HepG2 (cell line): ENCODE measurements around the gene FGFR2. TPM values are rescaled to one million over a fixed set of nuclear protein-coding genes. Genes with fewer than 3 reads are reported as not detected.
A peak's percentile ranks its signal among the peaks of the same experiment; 100 is the strongest.

Experiments used
- ATAC-seq: fragments of 200-7000 bp; cut with Tn5 transposase; 3 replicates; pipeline ENCODE4 v1.9.1; 2020; ENCODE audit warnings: mild to moderate bottlenecking, moderate library complexity
- BruUV-seq: library from RNA; stranded (reverse); fragments of 400-500 nt; replicated peaks from 2 replicates; lab custom pipeline; 2021; lab: Mats Ljungman, UMichigan
- CTCF ChIA-PET: fragments of 300-600 bp; formaldehyde crosslinking; extraction: SDS; loops from one replicate; lab custom pipeline; 2021; ENCODE audit warnings: low total read pairs, inconsistent platforms, low intra/inter-chr PET ratio; lab: Yijun Ruan, JAX
- POLR2A ChIA-PET: fragments of 350-600 bp; sonication (Branson Sonifier 250); formaldehyde crosslinking; loops from one replicate; lab custom pipeline; 2020; ENCODE audit warnings: antibody characterized with exemption, inconsistent platforms; lab: Yijun Ruan, JAX
- DNase-seq: peaks from one replicate; pipeline ENCODE4 v3.0.0-alpha.2; 2015; ENCODE audit warnings: low spot score
- FAIRE-seq: peaks from 3 replicates; lab custom pipeline; 2011; peaks lifted over from hg19 to GRCh38; lab: Jason Lieb, UNC
- H2AFZ ChIP-seq: one replicate; pipeline ENCODE4 v1.6.1; 2011; ENCODE audit warnings: low read length, inconsistent platforms
- H3K27ac ChIP-seq: fragments of 300-600 bp; 3 replicates; pipeline ENCODE4 v1.8.0; 2011; ENCODE audit warnings: mixed run types, mild to moderate bottlenecking, mixed read lengths, low read length, inconsistent platforms; ENCODE audit not compliant: insufficient read depth; ENCODE audit errors: extremely low read length
- H3K27me3 ChIP-seq, 2 experiments: fragments of 200-600 bp in 1 of 2; 2 replicates in 1 of 2; 3 replicates in 1 of 2; pipeline versions ENCODE4 v1.6.0 to v1.8.0; 2011; ENCODE audit warnings: low read length in 2 of 2, mild to moderate bottlenecking in 2 of 2, moderate library complexity in 2 of 2, inconsistent platforms in 1 of 2; ENCODE audit not compliant: insufficient read depth in 2 of 2, control insufficient read depth in 1 of 2
- H3K36me3 ChIP-seq, 2 experiments: fragments of 200-600 bp in 1 of 2; replicated peaks in 1 of 2; 2 replicates in 1 of 2; 3 replicates in 1 of 2; pipeline versions ENCODE4 v1.5.1 to v1.8.0; 2011; ENCODE audit warnings: low read length in 2 of 2, inconsistent platforms in 1 of 2; ENCODE audit not compliant: insufficient read depth in 2 of 2, control insufficient read depth in 1 of 2
- H3K4me1 ChIP-seq: 2 replicates; pipeline ENCODE4 v1.5.1; 2012; ENCODE audit warnings: low read length, inconsistent platforms; ENCODE audit not compliant: insufficient read depth
- H3K4me2 ChIP-seq: 2 replicates; pipeline ENCODE4 v1.6.0; 2011; ENCODE audit warnings: low read depth, low read length, inconsistent platforms
- H3K4me3 ChIP-seq, 3 experiments: fragments of 200-600 bp in 1 of 3; sonication (generic), shearing (Covaris generic) in 1 of 3; replicated peaks in 1 of 3; 2 replicates each; pipeline ENCODE4 v1.5.1; 2011 to 2016; ENCODE audit warnings: low read length in 3 of 3, inconsistent platforms in 2 of 3, low read depth in 2 of 3, mild to moderate bottlenecking in 2 of 3, control low read depth in 1 of 3, mixed read lengths in 1 of 3; ENCODE audit not compliant: insufficient read depth in 1 of 3
- H3K79me2 ChIP-seq: one replicate; pipeline ENCODE4 v1.6.1; 2011; ENCODE audit warnings: low read length, inconsistent platforms; ENCODE audit not compliant: insufficient read depth
- H3K9ac ChIP-seq: 2 replicates; pipeline ENCODE4 v1.6.0; 2011; ENCODE audit warnings: mild to moderate bottlenecking, low read depth, low read length, inconsistent platforms; ENCODE audit not compliant: insufficient read depth
- H3K9me3 ChIP-seq: 2 replicates; pipeline ENCODE4 v1.5.1; 2012; ENCODE audit warnings: mild to moderate bottlenecking, low read length
- H4K20me1 ChIP-seq: 2 replicates; pipeline ENCODE4 v1.6.0; 2011; ENCODE audit warnings: inconsistent platforms, mild to moderate bottlenecking, low read length, moderate library complexity; ENCODE audit not compliant: insufficient read depth
- ZBTB7A ChIP-seq: sonication (generic); formaldehyde crosslinking; IDR thresholded peaks from 2 replicates; pipeline ENCODE4 v1.8.0; 2022; ENCODE audit warnings: mild to moderate bottlenecking, missing genetic modification reagents
- WGBS: methylation state at CpG from one replicate; pipeline ENCODE4 v1.1.6; 2017; ENCODE audit warnings: low lambda C conversion rate; 5-methylcytosine and 5-hydroxymethylcytosine counted together
- in situ Hi-C: cut with HindIII; loops from 2 replicates; pipeline ENCODE4 v1.10.0; 2017; ENCODE audit warnings: low pct_unique_long_range_greater_than_20kb; ENCODE audit not compliant: extremely low pct_ligation_motif_present
- intact Hi-C: fragments of 100-400 bp; cut with micrococcal nuclease; formaldehyde crosslinking; loops from one replicate; pipeline ENCODE4 v1.10.0; 2022; ENCODE audit not compliant: unreplicated experiment
- polyA plus RNA-seq, 8 experiments: library from polyadenylated mRNA; depleted of rRNA in 3 of 8; stranded (reverse) in 7 of 8; unstranded in 1 of 8; fragments of >200 nt; fragmentation: Illumina TruSeq in 4 of 8; extraction: Trizol in 4 of 8; gene quantifications; 2 replicates each; pipeline versions ENCODE4 v1.2.1 to v1.2.3, GENCODE V29; 2011 to 2016; ENCODE audit warnings: low read depth in 4 of 8, missing spikeins in 1 of 8, mixed read lengths in 1 of 8; ENCODE audit not compliant: insufficient read depth in 1 of 8
- total RNA-seq, 5 experiments: library from RNA; depleted of rRNA; stranded (reverse); fragments of >200 nt; fragmentation: Illumina TruSeq; extraction: Trizol; gene quantifications; 2 replicates each; pipeline ENCODE4 v1.2.3, GENCODE V29; 2016; ENCODE audit warnings: low read depth in 1 of 5
- TF ChIP-seq, protein P1 (sequence below): sonication (generic); formaldehyde crosslinking; IDR thresholded peaks from 2 replicates; pipeline ENCODE4 v1.5.1; 2020; ENCODE audit warnings: mild to moderate bottlenecking, missing genetic modification reagents, borderline replicate concordance

Gene FGFR2
- total and polyA plus RNA-seq, 2 of the 13 experiments (the other 11 are each of a cell fraction or from before 2014, with no cell fraction given), result 1.6 to 2.6 TPM

GRCh38 chr10:121543545-121543944 is 54.7 kb downstream of the FGFR2 start:
- no peak for DNase-seq
- ATAC-seq, result peak; percentile 79
- no TSS peak for BruUV-seq
- H3K4me2 ChIP-seq, result peak overlapping the region; percentile 66
- ChIA-PET CTCF (no interaction called here), POLR2A (no interaction called here)
- H4K20me1 ChIP-seq, result no peaks in the 10 kb centered on the region
- peak overlapping the region; percentile 37 for H3K27ac ChIP-seq
- no peak overlapping the region for H3K9ac ChIP-seq
- no peaks in the 10 kb centered on the region for H3K9me3 ChIP-seq
- no peaks in the 10 kb centered on the region for H3K36me3 ChIP-seq
- 0 out of 6 replicates have a peak overlapping the region, but pooled peaks of 1 of the 3 experiments have one; percentile 20 for H3K4me3 ChIP-seq
- FAIRE-seq, result no peak
- intact Hi-C loops, result no loop called here
- WGBS, result 11% methylated on average over 7 of the region's 7 CpGs
- no peaks in the 10 kb centered on the region for H3K27me3 ChIP-seq
- H3K79me2 ChIP-seq, result no peaks in the 10 kb centered on the region
- peaks cover 40% of the 10 kb centered on the region for H3K4me1 ChIP-seq
- no peak overlapping the region for H2AFZ ChIP-seq
- TF ChIP-seq, protein P1, sequence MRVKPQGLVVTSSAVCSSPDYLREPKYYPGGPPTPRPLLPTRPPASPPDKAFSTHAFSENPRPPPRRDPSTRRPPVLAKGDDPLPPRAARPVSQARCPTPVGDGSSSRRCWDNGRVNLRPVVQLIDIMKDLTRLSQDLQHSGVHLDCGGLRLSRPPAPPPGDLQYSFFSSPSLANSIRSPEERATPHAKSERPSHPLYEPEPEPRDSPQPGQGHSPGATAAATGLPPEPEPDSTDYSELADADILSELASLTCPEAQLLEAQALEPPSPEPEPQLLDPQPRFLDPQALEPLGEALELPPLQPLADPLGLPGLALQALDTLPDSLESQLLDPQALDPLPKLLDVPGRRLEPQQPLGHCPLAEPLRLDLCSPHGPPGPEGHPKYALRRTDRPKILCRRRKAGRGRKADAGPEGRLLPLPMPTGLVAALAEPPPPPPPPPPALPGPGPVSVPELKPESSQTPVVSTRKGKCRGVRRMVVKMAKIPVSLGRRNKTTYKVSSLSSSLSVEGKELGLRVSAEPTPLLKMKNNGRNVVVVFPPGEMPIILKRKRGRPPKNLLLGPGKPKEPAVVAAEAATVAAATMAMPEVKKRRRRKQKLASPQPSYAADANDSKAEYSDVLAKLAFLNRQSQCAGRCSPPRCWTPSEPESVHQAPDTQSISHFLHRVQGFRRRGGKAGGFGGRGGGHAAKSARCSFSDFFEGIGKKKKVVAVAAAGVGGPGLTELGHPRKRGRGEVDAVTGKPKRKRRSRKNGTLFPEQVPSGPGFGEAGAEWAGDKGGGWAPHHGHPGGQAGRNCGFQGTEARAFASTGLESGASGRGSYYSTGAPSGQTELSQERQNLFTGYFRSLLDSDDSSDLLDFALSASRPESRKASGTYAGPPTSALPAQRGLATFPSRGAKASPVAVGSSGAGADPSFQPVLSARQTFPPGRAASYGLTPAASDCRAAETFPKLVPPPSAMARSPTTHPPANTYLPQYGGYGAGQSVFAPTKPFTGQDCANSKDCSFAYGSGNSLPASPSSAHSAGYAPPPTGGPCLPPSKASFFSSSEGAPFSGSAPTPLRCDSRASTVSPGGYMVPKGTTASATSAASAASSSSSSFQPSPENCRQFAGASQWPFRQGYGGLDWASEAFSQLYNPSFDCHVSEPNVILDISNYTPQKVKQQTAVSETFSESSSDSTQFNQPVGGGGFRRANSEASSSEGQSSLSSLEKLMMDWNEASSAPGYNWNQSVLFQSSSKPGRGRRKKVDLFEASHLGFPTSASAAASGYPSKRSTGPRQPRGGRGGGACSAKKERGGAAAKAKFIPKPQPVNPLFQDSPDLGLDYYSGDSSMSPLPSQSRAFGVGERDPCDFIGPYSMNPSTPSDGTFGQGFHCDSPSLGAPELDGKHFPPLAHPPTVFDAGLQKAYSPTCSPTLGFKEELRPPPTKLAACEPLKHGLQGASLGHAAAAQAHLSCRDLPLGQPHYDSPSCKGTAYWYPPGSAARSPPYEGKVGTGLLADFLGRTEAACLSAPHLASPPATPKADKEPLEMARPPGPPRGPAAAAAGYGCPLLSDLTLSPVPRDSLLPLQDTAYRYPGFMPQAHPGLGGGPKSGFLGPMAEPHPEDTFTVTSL, result 0 out of 2 replicates have a peak, but pooled peaks have one; percentile 2
- TF ChIP-seq ZBTB7A, result no peak
- in situ Hi-C loops, result no loop called here
